ENCODE data around the gene C6orf47. TPM values are rescaled to one million over a fixed set of nuclear protein-coding genes. Genes with fewer than 3 reads are reported as not detected.
A peak's percentile ranks its signal among the peaks of the same experiment; 100 is the strongest.

Gene C6orf47
- total RNA-seq, 2 donors from 2014 or later: 16.2 to 21.0 TPM

DNA sequence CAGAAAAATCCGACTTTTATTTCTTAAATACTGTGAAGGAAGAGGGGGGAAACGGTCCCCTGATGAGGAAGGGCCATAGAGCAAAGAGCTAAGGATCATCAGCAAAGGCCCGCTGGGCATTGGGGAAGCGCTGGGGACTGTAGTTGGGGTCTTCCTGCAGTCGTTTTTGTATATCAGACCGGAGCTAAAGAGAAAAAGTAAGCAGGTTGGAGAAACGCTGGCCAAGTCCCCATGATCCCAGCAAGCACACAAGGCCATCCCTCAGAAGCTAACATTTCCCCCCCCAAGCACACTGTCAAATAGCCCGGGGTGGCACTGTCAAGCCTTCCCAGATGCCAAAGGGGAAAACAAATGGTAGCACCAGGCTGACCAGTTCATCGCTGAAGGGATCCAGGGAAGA is 21.5 kb downstream of the C6orf47 start:
- no peaks in the 10 kb centered on the region for H3K27me3 Mint-ChIP-seq
- peaks cover 10% of the 10 kb centered on the region for H3K4me1 Mint-ChIP-seq
- no peak for ATAC-seq (replicated peaks)
- H3K9me3 Mint-ChIP-seq: no peaks in the 10 kb centered on the region
- H3K27ac Mint-ChIP-seq: no peak overlapping the region
- H3K4me3 Mint-ChIP-seq: no peak overlapping the region
- H3K36me3 Mint-ChIP-seq (ENCODE audit: low read depth): peaks cover 100% of the 10 kb centered on the region

DNA sequence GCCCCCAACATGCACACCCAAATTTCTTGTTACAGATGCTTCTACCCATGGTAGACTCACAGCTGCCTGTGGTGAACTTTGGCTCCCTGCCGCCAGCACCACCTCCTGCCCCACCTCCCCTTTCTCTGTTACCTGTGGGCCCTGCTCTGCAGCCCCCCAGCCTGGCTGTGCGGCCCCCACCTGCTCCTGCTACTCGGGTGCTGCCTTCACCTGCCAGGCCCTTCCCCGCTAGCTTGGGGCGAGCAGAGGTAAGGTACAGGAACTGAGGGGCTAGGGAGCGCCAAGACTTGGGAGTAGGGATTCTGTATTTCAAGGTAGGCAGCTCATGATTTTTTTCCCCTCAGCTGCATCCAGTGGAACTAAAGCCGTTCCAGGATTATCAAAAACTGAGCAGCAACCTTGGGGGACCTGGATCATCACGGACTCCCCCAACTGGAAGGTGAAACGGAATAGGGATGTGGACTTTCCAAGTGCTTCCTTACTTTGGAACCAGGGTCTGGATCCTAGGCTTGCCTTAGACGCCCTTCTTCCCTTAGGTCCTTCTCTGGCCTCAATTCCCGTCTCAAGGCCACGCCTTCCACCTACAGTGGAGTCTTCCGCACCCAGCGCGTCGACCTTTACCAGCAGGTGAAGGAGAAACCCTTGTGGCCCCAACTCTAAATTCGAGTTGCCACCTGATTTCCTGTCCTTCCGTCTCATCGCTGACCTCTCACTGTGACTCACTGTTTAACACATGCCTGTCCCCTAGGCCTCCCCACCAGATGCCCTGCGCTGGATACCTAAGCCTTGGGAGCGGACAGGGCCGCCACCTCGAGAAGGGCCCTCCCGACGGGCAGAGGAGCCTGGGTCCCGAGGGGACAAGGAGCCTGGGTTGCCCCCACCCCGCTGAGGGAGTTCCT is 23.6 kb downstream of the C6orf47 start:
- Mint-ChIP-seq H3K4me3 (no peak overlapping the region), H3K27ac (peak overlapping the region; percentile 52), H3K27me3 (no peaks in the 10 kb centered on the region), H3K4me1 (peaks cover 13% of the 10 kb centered on the region), H3K9me3 (no peaks in the 10 kb centered on the region), H3K36me3 (ENCODE audit: low read depth) (peaks cover 100% of the 10 kb centered on the region)
- no peak for ATAC-seq (replicated peaks)

DNA sequence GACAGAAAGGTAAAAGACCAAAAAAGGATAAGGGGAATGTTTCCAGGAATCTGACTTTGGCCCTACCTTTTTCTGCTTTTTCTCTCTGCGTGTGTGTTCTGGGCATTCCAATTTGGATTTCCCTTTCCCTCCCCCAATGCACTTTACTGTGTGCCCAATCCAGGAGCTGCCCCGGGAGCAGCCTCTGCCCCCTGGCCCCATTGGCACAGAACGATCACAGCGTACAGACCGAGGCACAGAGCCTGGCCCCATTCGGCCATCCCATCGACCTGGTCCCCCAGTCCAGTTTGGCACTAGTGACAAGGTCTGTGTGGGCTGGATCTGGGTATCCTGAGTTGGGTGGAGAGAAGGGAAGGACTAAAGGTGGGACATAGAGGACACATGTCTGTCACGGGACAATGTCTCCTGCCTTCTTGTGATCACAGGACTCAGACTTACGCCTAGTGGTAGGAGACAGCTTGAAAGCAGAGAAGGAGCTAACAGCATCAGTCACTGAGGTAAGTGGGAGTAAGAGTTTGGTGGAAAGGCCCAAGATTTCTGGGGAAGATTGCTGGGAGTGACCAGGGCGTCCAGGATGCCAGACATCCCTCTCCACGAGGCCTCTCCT is 25.5 kb downstream of the C6orf47 start:
- Mint-ChIP-seq H3K27ac (peak overlapping the region; percentile 59), H3K4me3 (no peak overlapping the region), H3K27me3 (no peaks in the 10 kb centered on the region), H3K4me1 (peaks cover 8% of the 10 kb centered on the region), H3K36me3 (ENCODE audit: low read depth) (peaks cover 100% of the 10 kb centered on the region), H3K9me3 (no peaks in the 10 kb centered on the region)
- ATAC-seq (replicated peaks): no peak

DNA sequence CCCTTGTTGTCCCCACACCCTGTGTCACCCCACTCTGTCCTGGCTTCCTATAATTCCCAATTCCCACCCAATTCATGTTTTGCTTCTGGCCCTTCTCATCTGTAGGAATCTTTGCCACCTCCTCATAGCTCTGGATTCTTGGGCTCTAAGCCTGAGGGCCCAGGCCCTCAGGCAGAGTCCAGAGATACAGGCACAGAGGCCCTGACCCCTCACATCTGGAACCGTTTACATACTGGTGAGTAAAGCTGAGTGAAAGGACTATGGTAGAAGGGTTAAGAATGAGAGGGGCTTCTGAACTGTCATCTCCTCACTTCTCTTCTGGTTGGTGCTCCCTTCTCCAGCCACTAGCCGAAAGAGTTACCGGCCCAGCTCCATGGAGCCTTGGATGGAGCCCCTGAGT is 26.4 kb downstream of the C6orf47 start:
- peaks cover 100% of the 10 kb centered on the region for H3K36me3 Mint-ChIP-seq (ENCODE audit: low read depth)
- H3K27ac Mint-ChIP-seq: peak overlapping the region; percentile 60

DNA sequence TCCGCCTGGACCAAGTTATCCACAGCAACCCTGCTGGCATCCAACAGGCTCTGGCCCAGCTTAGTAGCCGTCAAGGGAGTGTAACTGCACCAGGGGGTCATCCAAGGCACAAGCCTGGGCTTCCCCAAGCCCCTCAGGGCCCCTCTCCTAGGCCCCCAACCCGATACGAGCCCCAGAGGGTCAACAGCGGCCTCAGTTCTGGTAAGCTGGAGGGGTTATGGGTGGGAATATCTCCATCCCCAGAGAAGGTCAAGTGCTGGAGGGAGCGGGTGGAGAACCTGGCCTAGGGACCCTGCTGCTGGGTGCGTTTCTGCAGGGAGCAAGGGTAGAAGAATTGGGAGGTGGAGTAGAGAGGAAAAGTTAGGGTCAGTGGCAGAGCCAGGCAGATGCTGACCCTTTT is 27.1 kb downstream of the C6orf47 start:
- Mint-ChIP-seq H3K27ac (peak overlapping the region; percentile 60), H3K36me3 (ENCODE audit: low read depth) (peaks cover 100% of the 10 kb centered on the region), H3K4me1 (peaks cover 4% of the 10 kb centered on the region), H3K4me3 (no peak overlapping the region), H3K27me3 (no peaks in the 10 kb centered on the region), H3K9me3 (no peaks in the 10 kb centered on the region)
- ATAC-seq (replicated peaks): no peak

More for the DNA sequence above, 26.4 kb downstream of the C6orf47 start:
- H3K4me3 Mint-ChIP-seq: no peak overlapping the region
- no peaks in the 10 kb centered on the region for H3K9me3 Mint-ChIP-seq
- ATAC-seq (replicated peaks): no peak
- peaks cover 4% of the 10 kb centered on the region for H3K4me1 Mint-ChIP-seq
- H3K27me3 Mint-ChIP-seq: no peaks in the 10 kb centered on the region

DNA sequence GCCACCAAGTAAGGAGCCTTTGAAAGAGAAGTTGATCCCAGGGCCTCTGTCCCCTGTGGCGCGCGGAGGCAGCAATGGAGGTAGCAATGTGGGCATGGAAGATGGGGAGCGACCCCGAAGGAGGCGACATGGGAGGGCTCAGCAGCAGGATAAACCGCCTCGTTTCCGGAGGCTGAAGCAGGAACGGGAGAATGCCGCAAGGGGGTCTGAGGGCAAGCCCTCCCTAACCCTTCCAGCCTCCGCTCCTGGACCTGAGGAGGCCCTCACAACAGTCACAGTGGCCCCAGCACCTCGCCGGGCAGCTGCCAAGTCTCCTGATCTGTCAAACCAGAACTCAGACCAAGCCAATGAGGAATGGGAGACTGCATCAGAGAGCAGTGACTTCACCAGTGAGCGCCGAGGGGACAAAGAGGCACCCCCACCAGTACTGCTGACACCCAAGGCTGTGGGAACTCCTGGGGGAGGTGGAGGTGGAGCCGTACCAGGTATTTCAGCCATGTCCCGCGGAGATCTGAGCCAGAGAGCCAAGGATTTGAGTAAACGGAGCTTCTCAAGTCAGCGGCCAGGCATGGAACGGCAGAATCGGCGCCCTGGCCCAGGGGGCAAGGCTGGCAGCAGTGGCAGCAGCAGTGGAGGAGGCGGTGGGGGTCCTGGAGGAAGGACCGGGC is 28.2 kb downstream of the C6orf47 start:
- ATAC-seq (replicated peaks): no peak
- Mint-ChIP-seq H3K27ac (no peak overlapping the region), H3K4me1 (peaks cover 4% of the 10 kb centered on the region), H3K4me3 (no peak overlapping the region), H3K27me3 (no peaks in the 10 kb centered on the region), H3K9me3 (no peaks in the 10 kb centered on the region), H3K36me3 (ENCODE audit: low read depth) (peaks cover 100% of the 10 kb centered on the region)

DNA sequence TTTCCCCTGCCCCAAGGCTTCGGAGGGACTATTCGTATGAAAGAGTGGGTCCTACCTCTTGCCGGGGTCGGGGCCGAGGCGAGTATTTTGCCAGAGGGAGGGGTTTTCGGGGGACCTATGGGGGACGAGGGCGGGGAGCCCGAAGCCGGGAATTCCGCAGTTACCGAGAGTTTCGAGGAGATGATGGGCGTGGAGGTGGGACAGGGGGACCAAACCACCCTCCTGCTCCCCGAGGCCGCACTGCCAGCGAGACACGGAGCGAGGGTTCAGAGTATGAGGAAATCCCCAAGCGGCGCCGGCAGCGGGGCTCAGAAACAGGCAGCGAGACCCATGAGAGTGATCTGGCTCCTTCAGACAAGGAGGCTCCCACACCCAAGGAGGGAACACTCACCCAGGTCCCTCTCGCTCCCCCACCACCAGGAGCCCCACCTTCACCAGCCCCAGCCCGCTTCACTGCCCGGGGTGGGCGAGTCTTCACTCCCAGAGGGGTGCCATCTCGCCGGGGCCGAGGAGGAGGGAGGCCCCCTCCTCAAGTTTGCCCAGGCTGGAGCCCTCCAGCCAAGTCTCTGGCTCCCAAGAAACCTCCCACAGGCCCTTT is 28.8 kb downstream of the C6orf47 start:
- H3K4me3 Mint-ChIP-seq: no peak overlapping the region
- no peaks in the 10 kb centered on the region for H3K9me3 Mint-ChIP-seq
- H3K27me3 Mint-ChIP-seq: no peaks in the 10 kb centered on the region
- no peak for ATAC-seq (replicated peaks)
- H3K36me3 Mint-ChIP-seq (ENCODE audit: low read depth): peaks cover 100% of the 10 kb centered on the region
- H3K27ac Mint-ChIP-seq: no peak overlapping the region
- H3K4me1 Mint-ChIP-seq: peaks cover 4% of the 10 kb centered on the region

DNA sequence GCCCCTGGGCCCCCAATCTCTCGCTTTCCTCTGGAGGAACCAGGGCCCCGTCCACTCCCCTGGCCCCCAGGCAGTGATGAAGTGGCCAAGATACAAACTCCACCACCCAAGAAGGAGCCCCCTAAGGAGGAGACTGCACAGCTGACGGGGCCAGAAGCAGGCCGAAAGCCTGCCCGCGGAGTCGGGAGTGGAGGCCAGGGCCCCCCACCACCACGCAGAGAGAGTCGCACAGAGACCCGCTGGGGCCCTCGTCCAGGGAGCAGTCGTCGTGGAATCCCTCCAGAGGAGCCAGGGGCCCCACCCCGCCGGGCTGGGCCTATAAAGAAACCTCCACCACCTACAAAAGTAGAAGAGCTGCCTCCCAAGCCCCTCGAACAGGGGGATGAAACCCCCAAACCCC is 29.4 kb downstream of the C6orf47 start:
- Mint-ChIP-seq H3K4me1 (peaks cover 4% of the 10 kb centered on the region), H3K36me3 (ENCODE audit: low read depth) (peaks cover 100% of the 10 kb centered on the region), H3K27ac (no peak overlapping the region), H3K27me3 (no peaks in the 10 kb centered on the region), H3K9me3 (no peaks in the 10 kb centered on the region), H3K4me3 (no peak overlapping the region)
- no peak for ATAC-seq (replicated peaks)

DNA sequence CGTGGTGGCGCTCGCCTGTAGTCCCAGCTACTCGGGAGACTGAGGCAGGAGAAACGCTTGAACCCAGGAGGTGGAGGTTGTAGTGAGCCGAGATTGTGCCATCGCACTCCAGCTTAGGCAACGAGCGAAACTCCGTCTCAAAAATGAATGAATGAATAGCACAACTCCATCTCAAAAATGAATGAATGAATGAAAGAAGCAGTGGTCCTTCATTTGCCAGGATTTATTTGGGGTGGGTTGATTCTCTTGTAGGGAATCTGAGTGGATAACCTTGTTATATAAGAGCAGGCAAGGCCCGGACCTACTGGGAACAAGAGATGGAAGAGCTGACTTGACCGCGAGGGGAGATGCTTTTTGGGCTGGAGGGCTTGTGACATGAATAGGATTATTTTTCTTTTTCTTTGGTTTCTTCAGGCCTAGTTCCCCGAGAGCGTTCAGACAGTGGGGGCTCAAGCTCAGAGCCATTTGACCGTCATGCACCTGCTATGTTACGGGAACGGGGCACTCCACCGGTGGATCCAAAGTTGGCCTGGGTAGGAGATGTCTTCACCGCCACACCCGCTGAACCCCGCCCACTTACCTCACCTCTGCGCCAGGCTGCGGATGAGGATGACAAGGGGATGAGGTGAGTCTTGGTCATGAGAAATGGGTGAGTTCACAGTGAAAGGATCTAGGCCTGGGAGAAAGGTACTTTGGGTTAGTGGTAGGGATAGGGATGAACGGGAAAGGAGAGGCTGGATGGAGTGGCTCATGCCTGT is 30.2 kb downstream of the C6orf47 start:
- Mint-ChIP-seq H3K9me3 (no peaks in the 10 kb centered on the region), H3K27ac (peak overlapping the region; percentile 30), H3K36me3 (ENCODE audit: low read depth) (peaks cover 100% of the 10 kb centered on the region), H3K4me3 (no peak overlapping the region), H3K4me1 (peaks cover 9% of the 10 kb centered on the region), H3K27me3 (no peaks in the 10 kb centered on the region)
- no peak for ATAC-seq (replicated peaks)

DNA sequence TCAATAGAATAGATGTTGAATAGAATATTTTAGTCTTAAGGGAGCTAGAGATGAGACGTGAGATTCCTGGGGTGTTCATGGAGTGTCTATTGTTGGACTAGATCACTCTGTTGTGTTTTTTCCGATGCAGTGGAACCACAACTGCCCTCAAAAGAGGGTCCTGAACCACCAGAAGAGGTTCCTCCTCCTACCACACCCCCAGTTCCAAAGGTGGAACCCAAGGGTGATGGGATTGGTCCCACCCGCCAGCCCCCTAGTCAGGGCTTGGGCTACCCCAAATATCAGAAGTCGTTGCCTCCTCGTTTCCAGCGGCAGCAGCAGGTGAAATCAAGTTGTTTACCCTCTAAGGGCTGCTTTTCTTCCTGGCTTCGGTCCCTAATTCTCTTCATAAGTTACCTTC is 31.6 kb downstream of the C6orf47 start:
- no peak for ATAC-seq (replicated peaks)
- peaks cover 7% of the 10 kb centered on the region for H3K4me1 Mint-ChIP-seq
- H3K36me3 Mint-ChIP-seq (ENCODE audit: low read depth): peaks cover 100% of the 10 kb centered on the region
- no peaks in the 10 kb centered on the region for H3K9me3 Mint-ChIP-seq
- no peak overlapping the region for H3K4me3 Mint-ChIP-seq
- H3K27me3 Mint-ChIP-seq: no peaks in the 10 kb centered on the region
- peak overlapping the region; percentile 73 for H3K27ac Mint-ChIP-seq

DNA sequence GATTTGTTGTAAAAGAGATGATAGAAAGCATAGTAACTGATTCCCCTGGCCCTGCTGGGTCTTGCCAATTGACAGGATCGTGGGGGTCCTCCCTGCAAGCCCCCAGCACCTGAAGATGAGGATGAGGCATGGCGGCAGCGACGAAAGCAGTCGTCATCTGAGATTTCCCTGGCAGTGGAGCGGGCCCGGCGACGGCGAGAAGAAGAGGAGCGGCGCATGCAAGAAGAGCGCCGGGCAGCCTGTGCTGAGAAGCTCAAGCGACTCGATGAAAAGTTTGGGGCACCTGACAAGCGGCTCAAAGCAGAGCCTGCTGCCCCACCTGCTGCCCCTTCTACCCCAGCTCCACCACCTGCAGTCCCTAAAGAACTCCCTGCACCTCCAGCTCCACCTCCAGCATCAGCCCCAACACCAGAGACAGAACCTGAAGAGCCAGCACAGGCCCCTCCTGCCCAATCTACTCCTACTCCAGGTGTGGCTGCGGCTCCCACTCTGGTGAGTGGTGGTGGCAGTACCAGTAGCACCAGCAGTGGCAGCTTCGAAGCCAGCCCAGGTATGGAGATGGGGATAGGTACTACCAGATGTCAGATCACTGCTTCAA is 32.8 kb downstream of the C6orf47 start:
- peaks cover 100% of the 10 kb centered on the region for H3K36me3 Mint-ChIP-seq (ENCODE audit: low read depth)
- H3K27ac Mint-ChIP-seq: peak overlapping the region; percentile 73
- H3K27me3 Mint-ChIP-seq: no peaks in the 10 kb centered on the region
- H3K4me1 Mint-ChIP-seq: peaks cover 10% of the 10 kb centered on the region
- no peak overlapping the region for H3K4me3 Mint-ChIP-seq
- ATAC-seq (replicated peaks): no peak
- H3K9me3 Mint-ChIP-seq: no peaks in the 10 kb centered on the region

DNA sequence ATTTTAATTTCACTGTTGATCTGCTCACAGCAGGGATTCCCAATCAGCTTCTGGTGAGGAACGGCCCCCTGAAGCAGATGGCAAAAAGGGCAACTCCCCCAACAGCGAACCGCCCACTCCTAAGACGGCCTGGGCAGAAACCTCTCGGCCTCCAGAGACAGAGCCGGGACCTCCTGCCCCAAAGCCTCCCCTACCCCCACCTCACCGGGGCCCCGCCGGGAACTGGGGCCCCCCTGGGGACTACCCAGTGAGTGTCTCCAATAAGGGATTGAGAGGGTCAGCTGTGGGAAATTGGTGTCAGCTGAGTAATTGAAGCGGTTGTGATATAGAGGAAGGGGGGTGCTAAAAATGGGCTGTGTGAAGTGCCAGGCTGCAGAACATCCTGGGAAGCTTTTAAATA is 33.6 kb downstream of the C6orf47 start:
- H3K36me3 Mint-ChIP-seq (ENCODE audit: low read depth): peaks cover 100% of the 10 kb centered on the region
- H3K9me3 Mint-ChIP-seq: no peaks in the 10 kb centered on the region
- no peak for ATAC-seq (replicated peaks)
- H3K27ac Mint-ChIP-seq: peak overlapping the region; percentile 73
- no peak overlapping the region for H3K4me3 Mint-ChIP-seq
- no peaks in the 10 kb centered on the region for H3K27me3 Mint-ChIP-seq
- H3K4me1 Mint-ChIP-seq: peaks cover 18% of the 10 kb centered on the region

DNA sequence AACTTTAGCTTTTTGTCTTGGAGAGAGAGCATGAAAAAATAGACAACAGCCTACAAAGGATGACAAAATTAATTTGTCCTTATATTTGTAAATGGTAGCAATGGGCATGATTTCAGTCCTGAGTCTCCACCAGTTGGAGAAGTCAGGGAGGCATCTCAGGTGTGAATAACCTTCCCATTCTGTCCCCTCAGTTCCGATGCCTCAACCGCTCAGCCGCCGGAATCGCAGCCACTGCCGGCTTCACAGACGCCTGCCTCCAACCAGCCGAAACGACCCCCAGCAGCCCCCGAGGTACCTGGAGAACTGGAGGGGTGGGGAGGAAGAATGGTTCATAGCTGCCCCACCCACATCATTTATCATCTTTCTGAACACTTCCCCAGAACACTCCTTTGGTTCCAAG is 36.5 kb downstream of the C6orf47 start:
- Mint-ChIP-seq H3K4me1 (peaks cover 27% of the 10 kb centered on the region), H3K4me3 (no peak overlapping the region), H3K27me3 (no peaks in the 10 kb centered on the region), H3K9me3 (no peaks in the 10 kb centered on the region), H3K36me3 (ENCODE audit: low read depth) (peaks cover 93% of the 10 kb centered on the region), H3K27ac (peak overlapping the region; percentile 22)
- ATAC-seq (replicated peaks): no peak
